ENCODE data around the gene SLC35E3. TPM values are rescaled to one million over a fixed set of nuclear protein-coding genes. Genes with fewer than 3 reads are reported as not detected.

The SLC35E3 gene
- total RNA-seq, 1 donor from 2014 or later: 14.6 TPM

- DNase-seq (ENCODE audit: low read depth): no peak
- no peak overlapping the region for H3K27ac Mint-ChIP-seq (ENCODE audit: unreplicated experiment)
- H3K9ac ChIP-seq (ENCODE audit: low read length): no peak overlapping the region
- no peak overlapping the region for H3K27ac ChIP-seq (ENCODE audit: low read depth, low read length)
- H3K36me3 ChIP-seq (ENCODE audit: insufficient read depth, low read length): peaks cover 28% of the 10 kb centered on the region
- H3K4me3 ChIP-seq (ENCODE audit: insufficient read depth, low read depth, low read length): no peak overlapping the region
- H3K9me3 Mint-ChIP-seq (ENCODE audit: unreplicated experiment): no peaks in the 10 kb centered on the region
- no peaks in the 10 kb centered on the region for H3K27me3 ChIP-seq (ENCODE audit: insufficient read depth, low read length)
- peaks cover 24% of the 10 kb centered on the region for H3K36me3 Mint-ChIP-seq (ENCODE audit: low read depth, unreplicated experiment)
- no peak overlapping the region for H3K4me2 ChIP-seq (ENCODE audit: low read length)
- H3K4me3 Mint-ChIP-seq (ENCODE audit: unreplicated experiment): no peak overlapping the region
- no peak for TF ChIP-seq EZH2 (IDR thresholded peaks at IDR 0.05; ENCODE audit: insufficient read depth, low read length)
- TF ChIP-seq CTCF (IDR thresholded peaks at IDR 0.05; ENCODE audit: insufficient read depth, low read depth, low read length): no peak
- no peaks in the 10 kb centered on the region for H3K79me2 ChIP-seq (ENCODE audit: insufficient read depth, low read length)
- no peaks in the 10 kb centered on the region for H4K20me1 ChIP-seq (ENCODE audit: insufficient read depth, low read length)
- FAIRE-seq: no peak
- no peaks in the 10 kb centered on the region for H3K9me3 ChIP-seq (ENCODE audit: insufficient read depth, low read depth, low read length)
- no peak overlapping the region for H2AFZ ChIP-seq (ENCODE audit: low read depth, low read length)
- no peaks in the 10 kb centered on the region for H3K27me3 Mint-ChIP-seq (ENCODE audit: low read depth, unreplicated experiment)
- no peaks in the 10 kb centered on the region for H3K4me1 Mint-ChIP-seq (ENCODE audit: low read depth, unreplicated experiment)
- H3K4me1 ChIP-seq (ENCODE audit: insufficient read depth, low read length): no peaks in the 10 kb centered on the region
Observed at GRCh38 chr12:68759852-68760251, 13.9 kb downstream of the SLC35E3 start.

- Histone ChIP-seq H3K27ac (ENCODE audit: low read depth, low read length) (no peak overlapping the region), H3K9me3 (ENCODE audit: insufficient read depth, low read depth, low read length) (no peaks in the 10 kb centered on the region), H3K79me2 (ENCODE audit: insufficient read depth, low read length) (no peaks in the 10 kb centered on the region), H3K9ac (ENCODE audit: low read length) (no peak overlapping the region), H3K4me2 (ENCODE audit: low read length) (no peak overlapping the region), H3K27me3 (ENCODE audit: insufficient read depth, low read length) (no peaks in the 10 kb centered on the region), H3K4me1 (ENCODE audit: insufficient read depth, low read length) (no peaks in the 10 kb centered on the region), H2AFZ (ENCODE audit: low read depth, low read length) (no peak overlapping the region), H3K36me3 (ENCODE audit: insufficient read depth, low read length) (peaks cover 25% of the 10 kb centered on the region), H4K20me1 (ENCODE audit: insufficient read depth, low read length) (no peaks in the 10 kb centered on the region), H3K4me3 (ENCODE audit: insufficient read depth, low read depth, low read length) (no peak overlapping the region)
- Mint-ChIP-seq H3K9me3 (ENCODE audit: unreplicated experiment) (no peaks in the 10 kb centered on the region), H3K4me1 (ENCODE audit: low read depth, unreplicated experiment) (no peaks in the 10 kb centered on the region), H3K36me3 (ENCODE audit: low read depth, unreplicated experiment) (peaks cover 19% of the 10 kb centered on the region), H3K27me3 (ENCODE audit: low read depth, unreplicated experiment) (no peaks in the 10 kb centered on the region), H3K27ac (ENCODE audit: unreplicated experiment) (no peak overlapping the region), H3K4me3 (ENCODE audit: unreplicated experiment) (no peak overlapping the region)
- FAIRE-seq (no peak), DNase-seq (ENCODE audit: low read depth) (no peak)
- TF ChIP-seq CTCF (IDR thresholded peaks at IDR 0.05; ENCODE audit: insufficient read depth, low read depth, low read length) (no peak), EZH2 (IDR thresholded peaks at IDR 0.05; ENCODE audit: insufficient read depth, low read length) (no peak)
Observed at GRCh38 chr12:68760806-68761441, 14.9 kb downstream of the SLC35E3 start.

GRCh38 chr12:68761442-68761812 lies 15.5 kb downstream of the SLC35E3 start:
- H3K9me3 ChIP-seq (ENCODE audit: insufficient read depth, low read depth, low read length): no peaks in the 10 kb centered on the region
- H3K79me2 ChIP-seq (ENCODE audit: insufficient read depth, low read length): no peaks in the 10 kb centered on the region
- Mint-ChIP-seq H3K27ac (ENCODE audit: unreplicated experiment) (no peak overlapping the region), H3K36me3 (ENCODE audit: low read depth, unreplicated experiment) (peaks cover 17% of the 10 kb centered on the region), H3K4me3 (ENCODE audit: unreplicated experiment) (no peak overlapping the region), H3K4me1 (ENCODE audit: low read depth, unreplicated experiment) (no peaks in the 10 kb centered on the region), H3K9me3 (ENCODE audit: unreplicated experiment) (no peaks in the 10 kb centered on the region), H3K27me3 (ENCODE audit: low read depth, unreplicated experiment) (no peaks in the 10 kb centered on the region)
- H4K20me1 ChIP-seq (ENCODE audit: insufficient read depth, low read length): no peaks in the 10 kb centered on the region
- peaks cover 25% of the 10 kb centered on the region for H3K36me3 ChIP-seq (ENCODE audit: insufficient read depth, low read length)
- H3K27ac ChIP-seq (ENCODE audit: low read depth, low read length): no peak overlapping the region
- H3K4me1 ChIP-seq (ENCODE audit: insufficient read depth, low read length): no peaks in the 10 kb centered on the region
- no peak for FAIRE-seq
- no peak overlapping the region for H2AFZ ChIP-seq (ENCODE audit: low read depth, low read length)
- H3K9ac ChIP-seq (ENCODE audit: low read length): no peak overlapping the region
- H3K4me2 ChIP-seq (ENCODE audit: low read length): no peak overlapping the region
- no peak for DNase-seq (ENCODE audit: low read depth)
- H3K4me3 ChIP-seq (ENCODE audit: insufficient read depth, low read depth, low read length): no peak overlapping the region
- TF ChIP-seq EZH2 (IDR thresholded peaks at IDR 0.05; ENCODE audit: insufficient read depth, low read length): no peak
- TF ChIP-seq CTCF (IDR thresholded peaks at IDR 0.05; ENCODE audit: insufficient read depth, low read depth, low read length): no peak
- H3K27me3 ChIP-seq (ENCODE audit: insufficient read depth, low read length): no peaks in the 10 kb centered on the region
